ENCODE results near the gene ERGIC2. TPM values are rescaled to one million over a fixed set of nuclear protein-coding genes. Genes with fewer than 3 reads are reported as not detected.

The ERGIC2 gene
- total RNA-seq, 4 donors from 2014 or later = 43.0 to 99.6 (median 50.2) TPM

DNA sequence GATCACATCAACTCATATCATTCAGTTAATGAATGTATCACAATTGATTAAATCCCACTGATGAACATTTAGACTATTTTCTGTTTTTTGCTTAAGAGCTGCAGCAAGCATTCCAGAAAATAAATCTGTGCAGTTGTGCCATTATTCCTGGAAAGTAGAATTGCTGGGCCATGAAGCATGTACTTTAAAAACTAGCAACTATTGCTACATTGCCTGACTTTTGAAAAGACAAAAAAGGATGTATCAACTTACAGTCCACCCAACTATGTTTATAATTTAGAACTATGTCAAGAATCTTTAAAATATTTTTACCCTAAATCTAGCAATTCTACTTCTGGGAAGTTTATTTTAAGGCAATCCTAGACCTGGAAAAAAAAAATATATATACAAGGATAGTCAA is 33.4 kb upstream of the ERGIC2 start:
- DNase-seq (no peak), ATAC-seq (no peak)
- H3K4me1 ChIP-seq = no peaks in the 10 kb centered on the region
- H3K36me3 ChIP-seq = no peaks in the 10 kb centered on the region
- no peaks in the 10 kb centered on the region for H3K27me3 ChIP-seq
- no peaks in the 10 kb centered on the region for H3K9me3 ChIP-seq
- TF ChIP-seq, protein P1, sequence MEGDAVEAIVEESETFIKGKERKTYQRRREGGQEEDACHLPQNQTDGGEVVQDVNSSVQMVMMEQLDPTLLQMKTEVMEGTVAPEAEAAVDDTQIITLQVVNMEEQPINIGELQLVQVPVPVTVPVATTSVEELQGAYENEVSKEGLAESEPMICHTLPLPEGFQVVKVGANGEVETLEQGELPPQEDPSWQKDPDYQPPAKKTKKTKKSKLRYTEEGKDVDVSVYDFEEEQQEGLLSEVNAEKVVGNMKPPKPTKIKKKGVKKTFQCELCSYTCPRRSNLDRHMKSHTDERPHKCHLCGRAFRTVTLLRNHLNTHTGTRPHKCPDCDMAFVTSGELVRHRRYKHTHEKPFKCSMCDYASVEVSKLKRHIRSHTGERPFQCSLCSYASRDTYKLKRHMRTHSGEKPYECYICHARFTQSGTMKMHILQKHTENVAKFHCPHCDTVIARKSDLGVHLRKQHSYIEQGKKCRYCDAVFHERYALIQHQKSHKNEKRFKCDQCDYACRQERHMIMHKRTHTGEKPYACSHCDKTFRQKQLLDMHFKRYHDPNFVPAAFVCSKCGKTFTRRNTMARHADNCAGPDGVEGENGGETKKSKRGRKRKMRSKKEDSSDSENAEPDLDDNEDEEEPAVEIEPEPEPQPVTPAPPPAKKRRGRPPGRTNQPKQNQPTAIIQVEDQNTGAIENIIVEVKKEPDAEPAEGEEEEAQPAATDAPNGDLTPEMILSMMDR (IDR thresholded peaks at IDR 0.05 in 4 of 5, conservative IDR thresholded peaks at IDR 0.05 in 1 of 5) = no peak
- no peak for TF ChIP-seq POLR2A (IDR thresholded peaks at IDR 0.05)
- no peak overlapping the region for H3K27ac ChIP-seq
- in situ Hi-C loops (cut with MboI; ENCODE audit: low sequenced_read_pairs in 4 of 4) = no loop called here
- no peak overlapping the region for H3K4me3 ChIP-seq
- intact Hi-C loops (cut with DNase I; ENCODE audit: low total_unique reads) = no loop called here

DNA sequence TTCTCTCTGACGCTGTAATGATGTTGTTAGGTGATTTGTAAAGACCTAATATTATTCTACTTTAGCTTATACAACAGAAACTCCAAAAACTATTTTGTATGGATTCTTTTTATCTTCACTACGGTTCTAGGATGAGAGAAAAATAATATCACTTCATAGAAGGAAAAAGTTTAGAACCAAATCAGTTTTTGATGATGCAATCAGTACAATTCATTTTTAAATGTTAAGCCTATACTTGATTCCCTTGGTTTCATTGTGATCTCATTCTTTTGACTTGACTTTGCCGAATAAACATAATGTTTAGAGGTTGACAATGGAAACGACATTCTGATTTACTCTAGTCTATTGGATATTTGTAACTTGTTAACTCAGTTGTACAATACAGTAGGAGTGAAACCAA is 24.6 kb upstream of the ERGIC2 start:
- TF ChIP-seq POLR2A (IDR thresholded peaks at IDR 0.05) = no peak
- TF ChIP-seq, protein P1 (IDR thresholded peaks at IDR 0.05 in 4 of 5, conservative IDR thresholded peaks at IDR 0.05 in 1 of 5) = no peak
- H3K27ac ChIP-seq = no peak overlapping the region
- H3K27me3 ChIP-seq = no peaks in the 10 kb centered on the region
- H3K4me1 ChIP-seq = no peaks in the 10 kb centered on the region
- H3K4me3 ChIP-seq = no peak overlapping the region
- DNase-seq = no peak
- in situ Hi-C loops (cut with MboI; ENCODE audit: low sequenced_read_pairs in 4 of 4) (no loop called here), intact Hi-C loops (cut with DNase I; ENCODE audit: low total_unique reads) (no loop called here)
- H3K9me3 ChIP-seq = no peaks in the 10 kb centered on the region
- no peaks in the 10 kb centered on the region for H3K36me3 ChIP-seq
- ATAC-seq = no peak

DNA sequence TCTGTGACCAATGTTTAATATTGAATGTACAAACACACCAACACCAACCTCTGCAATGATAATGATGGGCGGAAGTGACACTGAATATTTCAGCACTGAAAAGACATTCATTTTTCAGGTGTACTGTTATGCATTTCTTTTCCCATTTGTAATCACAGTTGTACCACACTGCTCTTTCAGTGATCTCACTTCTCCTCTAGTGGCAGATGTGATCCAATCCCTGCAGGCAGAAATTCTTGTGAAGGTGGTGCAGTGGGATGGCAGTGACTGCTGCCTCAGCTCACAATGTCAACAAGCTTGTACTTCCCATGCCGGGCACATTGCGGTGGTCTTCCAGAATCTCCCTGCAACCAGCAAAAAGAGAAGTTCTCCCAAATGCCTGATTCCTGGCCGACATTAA is 23.0 kb upstream of the ERGIC2 start:
- in situ Hi-C loops (cut with MboI; ENCODE audit: low sequenced_read_pairs in 4 of 4) (no loop called here), intact Hi-C loops (cut with DNase I; ENCODE audit: low total_unique reads) (no loop called here)
- Histone ChIP-seq H3K4me3 (no peak overlapping the region), H3K9me3 (no peaks in the 10 kb centered on the region), H3K27me3 (no peaks in the 10 kb centered on the region), H3K36me3 (no peaks in the 10 kb centered on the region), H3K4me1 (no peaks in the 10 kb centered on the region), H3K27ac (no peak overlapping the region)
- TF ChIP-seq, protein P1 (IDR thresholded peaks at IDR 0.05 in 4 of 5, conservative IDR thresholded peaks at IDR 0.05 in 1 of 5) = no peak
- no peak for TF ChIP-seq POLR2A (IDR thresholded peaks at IDR 0.05)
- no peak for DNase-seq
- ATAC-seq = no peak

DNA sequence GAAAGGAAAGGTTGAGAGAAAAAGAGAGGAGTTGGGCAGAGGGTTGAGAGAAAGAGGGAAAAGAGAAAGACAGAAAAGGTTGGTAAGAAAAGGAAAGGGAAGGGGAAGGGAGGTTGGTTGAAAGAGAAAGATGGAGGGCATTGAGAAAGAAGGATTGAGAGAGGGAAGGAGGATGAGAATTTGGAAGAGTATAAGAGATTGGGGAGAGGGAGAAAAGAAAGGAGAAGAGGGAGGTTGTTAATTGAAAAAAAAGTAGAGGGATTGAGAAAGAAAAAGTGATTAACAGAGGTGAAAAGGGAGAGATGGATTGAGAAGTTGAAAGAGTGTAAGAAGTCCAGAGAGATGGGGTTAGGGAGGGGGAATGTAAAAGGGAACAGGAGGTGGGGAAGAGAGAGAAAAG is 21.5 kb upstream of the ERGIC2 start:
- H3K36me3 ChIP-seq = no peaks in the 10 kb centered on the region
- DNase-seq (no peak), ATAC-seq (no peak)
- H3K27me3 ChIP-seq = no peaks in the 10 kb centered on the region
- no peaks in the 10 kb centered on the region for H3K4me1 ChIP-seq
- in situ Hi-C loops (cut with MboI; ENCODE audit: low sequenced_read_pairs in 4 of 4) (no loop called here), intact Hi-C loops (cut with DNase I; ENCODE audit: low total_unique reads) (no loop called here)
- no peaks in the 10 kb centered on the region for H3K9me3 ChIP-seq
- TF ChIP-seq POLR2A (IDR thresholded peaks at IDR 0.05) = no peak
- TF ChIP-seq, protein P1 (IDR thresholded peaks at IDR 0.05 in 4 of 5, conservative IDR thresholded peaks at IDR 0.05 in 1 of 5) = no peak
- H3K4me3 ChIP-seq = no peak overlapping the region
- no peak overlapping the region for H3K27ac ChIP-seq

DNA sequence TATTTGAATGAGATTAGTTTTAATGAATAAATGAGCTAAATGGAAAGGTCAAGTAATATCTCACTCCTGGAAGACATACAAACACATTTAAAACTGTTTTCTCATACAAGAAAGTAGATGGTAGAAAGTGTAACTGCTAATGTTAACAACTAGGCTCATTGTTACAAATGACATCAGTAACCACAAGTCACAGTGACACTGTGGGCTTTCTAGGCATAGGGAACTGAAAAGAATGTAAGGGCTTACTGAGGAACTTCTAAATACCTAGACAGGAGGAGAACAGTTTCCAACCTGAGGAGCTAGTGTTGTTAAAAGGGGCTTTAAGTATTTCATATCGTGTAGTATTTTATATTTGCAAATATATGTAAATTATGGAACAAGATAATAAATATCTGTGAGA is 17.5 kb upstream of the ERGIC2 start:
- no peak for TF ChIP-seq POLR2A (IDR thresholded peaks at IDR 0.05)
- TF ChIP-seq, protein P1 (IDR thresholded peaks at IDR 0.05 in 4 of 5, conservative IDR thresholded peaks at IDR 0.05 in 1 of 5) = no peak
- no peaks in the 10 kb centered on the region for H3K27me3 ChIP-seq
- no peak overlapping the region for H3K4me3 ChIP-seq
- intact Hi-C loops (cut with DNase I; ENCODE audit: low total_unique reads) = no loop called here
- no peak for DNase-seq
- no peak overlapping the region for H3K27ac ChIP-seq
- no peaks in the 10 kb centered on the region for H3K4me1 ChIP-seq
- in situ Hi-C loops (cut with MboI; ENCODE audit: low sequenced_read_pairs in 4 of 4) = no loop called here
- no peaks in the 10 kb centered on the region for H3K36me3 ChIP-seq
- no peak for ATAC-seq
- no peaks in the 10 kb centered on the region for H3K9me3 ChIP-seq

All from gastrocnemius medialis (tissue), 4 donors.